NCI-H345 (cell line): ENCODE results near the gene B3GNT5.
A peak's percentile ranks its signal among the peaks of the same experiment; 100 is the strongest.

Experiments
- DNase-seq: peaks from one replicate; lab custom pipeline; 2025; lab: John Stamatoyannopoulos, UW

Gene B3GNT5, protein sequence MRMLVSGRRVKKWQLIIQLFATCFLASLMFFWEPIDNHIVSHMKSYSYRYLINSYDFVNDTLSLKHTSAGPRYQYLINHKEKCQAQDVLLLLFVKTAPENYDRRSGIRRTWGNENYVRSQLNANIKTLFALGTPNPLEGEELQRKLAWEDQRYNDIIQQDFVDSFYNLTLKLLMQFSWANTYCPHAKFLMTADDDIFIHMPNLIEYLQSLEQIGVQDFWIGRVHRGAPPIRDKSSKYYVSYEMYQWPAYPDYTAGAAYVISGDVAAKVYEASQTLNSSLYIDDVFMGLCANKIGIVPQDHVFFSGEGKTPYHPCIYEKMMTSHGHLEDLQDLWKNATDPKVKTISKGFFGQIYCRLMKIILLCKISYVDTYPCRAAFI

DNA sequence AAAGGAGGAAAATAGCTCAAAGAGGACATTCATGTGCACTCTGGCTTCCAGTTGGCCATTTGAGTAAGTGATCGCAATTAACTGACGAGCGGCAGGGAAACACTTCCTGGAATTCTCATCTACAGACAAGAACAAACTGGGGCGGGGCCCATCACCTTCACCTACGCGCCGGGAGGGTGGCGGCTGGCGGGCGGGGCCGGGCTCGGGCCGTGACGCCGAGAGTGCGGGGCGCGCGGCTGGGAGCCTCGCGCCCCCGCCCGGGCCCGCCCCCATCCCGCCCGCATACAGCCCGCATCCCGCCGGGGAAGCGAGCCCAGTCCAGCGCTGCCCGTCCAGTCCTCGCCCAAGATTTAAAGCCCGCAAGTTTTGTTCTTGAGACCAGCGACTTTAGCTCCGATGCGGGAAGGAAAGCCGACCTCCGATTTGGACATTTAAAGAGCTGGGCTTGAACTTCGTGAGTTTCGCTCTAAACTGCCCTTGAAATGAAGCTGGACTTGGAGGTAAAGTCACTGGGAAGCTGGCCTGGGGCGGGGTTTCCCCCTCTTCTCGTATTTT, at the start of gene B3GNT5:
TSS of gene B3GNT5 (plus strand) at position 281 of the 555 bp plus-strand sequence. CDS start 16,546 bp downstream, outside the sequence.
- peak; percentile 89 for DNase-seq

DNA sequence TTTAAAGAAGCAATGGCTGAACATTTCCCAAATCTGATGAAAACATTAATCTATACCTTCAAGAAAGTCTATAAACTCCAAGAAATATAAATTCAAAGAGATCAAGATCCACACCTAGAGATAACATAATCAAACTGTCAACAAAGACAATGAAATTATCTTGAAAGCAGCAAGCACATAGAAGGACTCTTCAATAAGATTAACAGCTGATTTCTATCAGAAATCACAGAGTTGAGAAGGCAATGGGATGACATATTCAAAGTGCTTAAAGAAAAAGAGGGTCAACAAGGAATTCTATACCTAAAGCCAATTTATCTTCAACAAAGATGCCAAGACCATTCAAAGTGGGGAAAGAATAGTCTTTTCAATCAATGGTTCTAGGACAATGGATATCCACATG, 49.4 kb upstream of the B3GNT5 start:
- no peak for DNase-seq

DNA sequence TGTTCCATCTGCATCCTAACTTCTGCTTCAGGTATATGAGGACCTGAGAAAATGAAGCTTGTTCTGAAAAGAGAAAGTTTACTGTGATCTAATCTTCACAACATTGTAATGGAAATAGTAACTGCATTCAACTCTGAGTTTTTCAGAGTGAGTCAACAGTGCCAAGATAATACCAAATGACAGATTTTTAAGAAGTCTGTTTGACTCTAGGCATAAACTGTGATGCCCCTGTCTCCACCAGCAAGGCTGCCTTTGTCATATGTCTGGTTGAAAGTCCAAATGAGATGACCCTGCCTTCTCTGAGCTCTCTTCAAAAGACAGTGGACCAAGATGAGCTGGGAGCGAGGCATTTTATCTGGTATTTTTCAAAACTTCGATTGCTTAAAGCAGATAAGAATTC, 44.8 kb upstream of the B3GNT5 start:
- no peak for DNase-seq

DNA sequence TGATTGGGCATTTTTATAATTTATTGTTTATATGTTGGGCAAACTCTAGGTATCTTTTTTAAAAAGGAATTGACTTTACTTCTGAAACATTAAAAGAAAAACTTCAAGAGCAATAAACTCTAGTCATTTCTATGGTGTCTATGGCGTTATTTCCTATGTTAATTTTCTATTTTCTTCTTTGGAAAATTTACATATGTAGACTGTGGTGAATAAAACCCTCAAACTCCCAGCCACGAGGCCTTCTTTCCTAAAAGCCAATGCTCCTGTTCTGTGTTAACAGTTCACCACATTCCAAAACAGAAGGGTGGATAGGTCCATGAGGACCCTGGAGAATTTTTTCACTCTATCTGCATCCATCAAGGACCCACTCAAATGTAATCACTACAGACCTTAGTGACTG, 44.3 kb upstream of the B3GNT5 start:
- no peak for DNase-seq

DNA sequence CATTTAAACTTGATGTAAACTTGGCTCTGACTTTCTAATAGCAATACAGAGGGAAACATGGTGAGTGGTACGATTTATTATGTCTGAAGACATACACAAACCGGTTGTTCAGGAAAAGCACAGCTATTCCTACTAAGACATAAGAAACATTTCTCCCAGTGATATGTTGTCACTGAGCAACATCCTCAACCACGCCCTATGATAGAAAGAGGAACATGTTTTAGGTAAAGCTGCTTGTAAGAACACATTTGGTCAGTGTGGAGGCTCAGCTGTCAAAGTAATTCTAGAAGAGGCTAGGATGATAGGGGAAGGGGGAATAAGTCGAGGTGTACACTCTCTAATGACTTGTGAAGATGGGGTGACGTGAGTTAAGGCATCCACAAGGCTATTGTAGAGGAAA, 42.7 kb upstream of the B3GNT5 start:
- DNase-seq, result no peak

DNA sequence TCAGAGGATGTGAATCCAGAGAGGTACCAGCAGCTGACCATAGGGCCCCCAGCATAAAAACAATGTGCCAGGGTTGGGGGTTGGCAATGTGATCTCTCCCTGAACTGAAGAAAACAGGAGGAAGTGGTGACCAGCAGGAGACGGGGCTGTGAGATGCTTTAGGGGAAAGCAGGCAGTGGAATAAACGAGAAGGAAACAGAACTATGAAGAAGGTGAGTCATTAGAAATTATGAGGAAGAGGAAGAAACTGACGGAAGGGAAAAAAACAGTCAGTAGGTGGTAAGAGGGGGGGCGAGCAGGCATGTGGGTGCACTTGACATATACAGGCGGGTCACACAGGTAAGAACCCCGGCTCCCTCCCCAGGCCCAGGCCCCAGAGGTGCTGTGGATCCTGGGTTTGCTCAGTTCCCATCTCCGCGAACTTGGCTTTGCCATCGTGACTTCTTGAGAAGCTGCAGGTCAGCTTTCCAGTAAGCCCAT, 42.2 kb upstream of the B3GNT5 start:
- no peak for DNase-seq

DNA sequence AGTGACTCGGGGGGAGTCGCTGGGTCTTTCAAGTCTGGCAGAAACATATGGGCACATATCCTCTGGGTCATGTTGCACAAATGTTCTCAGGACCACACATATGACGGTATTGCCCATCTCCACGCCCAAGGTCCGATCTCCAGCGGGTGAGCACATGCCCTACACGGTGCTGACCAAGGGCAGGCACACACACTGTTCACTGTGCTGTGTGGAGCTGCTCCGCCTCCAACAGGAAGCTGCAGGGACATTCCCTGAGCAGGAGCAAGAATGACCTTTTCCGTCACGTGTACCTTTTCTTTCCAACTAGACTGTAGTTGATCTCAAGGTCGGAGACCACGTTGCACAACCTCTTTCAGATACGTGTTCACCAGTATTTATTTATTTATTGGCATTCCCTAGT, 41.7 kb upstream of the B3GNT5 start:
- DNase-seq, result no peak

DNA sequence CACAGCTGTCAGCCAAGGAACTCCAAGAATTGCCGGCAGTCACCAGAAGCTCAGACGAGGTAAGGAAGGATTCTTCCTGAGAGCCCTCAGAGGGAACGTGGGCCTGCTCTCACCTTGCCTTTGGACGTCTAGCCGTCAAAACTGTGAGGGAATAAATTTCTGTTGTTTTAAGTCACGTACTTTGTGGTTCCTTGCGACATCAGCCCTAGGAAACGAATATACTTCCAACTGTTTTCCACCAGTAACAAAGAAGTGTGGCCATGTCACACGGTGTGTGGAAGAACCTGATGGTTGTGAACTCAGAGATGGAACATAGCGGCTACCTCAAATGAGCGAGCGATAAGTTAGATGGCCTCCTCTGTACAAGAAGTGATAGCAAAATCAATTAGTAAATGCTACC, 41.0 kb upstream of the B3GNT5 start:
- DNase-seq, result no peak

DNA sequence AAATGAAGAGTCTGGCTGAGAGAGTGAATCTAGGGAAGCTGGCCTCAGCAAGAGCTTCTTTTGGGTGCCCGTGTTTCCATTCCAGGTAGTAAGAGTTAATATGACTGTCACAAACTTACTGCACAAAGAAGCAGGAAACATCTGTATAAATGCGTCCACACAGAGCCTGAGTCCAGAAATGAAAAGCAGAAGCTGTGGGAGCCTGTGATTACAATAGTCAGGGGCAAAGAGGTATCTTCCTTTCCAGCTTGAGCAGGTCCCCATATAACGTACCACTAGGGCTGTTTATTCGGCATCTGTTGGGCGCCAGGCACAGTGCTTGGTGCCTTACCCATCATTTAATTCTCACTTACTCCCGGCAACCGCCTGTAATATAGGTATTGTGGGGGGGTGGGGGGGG, 40.5 kb upstream of the B3GNT5 start:
- DNase-seq, result no peak

DNA sequence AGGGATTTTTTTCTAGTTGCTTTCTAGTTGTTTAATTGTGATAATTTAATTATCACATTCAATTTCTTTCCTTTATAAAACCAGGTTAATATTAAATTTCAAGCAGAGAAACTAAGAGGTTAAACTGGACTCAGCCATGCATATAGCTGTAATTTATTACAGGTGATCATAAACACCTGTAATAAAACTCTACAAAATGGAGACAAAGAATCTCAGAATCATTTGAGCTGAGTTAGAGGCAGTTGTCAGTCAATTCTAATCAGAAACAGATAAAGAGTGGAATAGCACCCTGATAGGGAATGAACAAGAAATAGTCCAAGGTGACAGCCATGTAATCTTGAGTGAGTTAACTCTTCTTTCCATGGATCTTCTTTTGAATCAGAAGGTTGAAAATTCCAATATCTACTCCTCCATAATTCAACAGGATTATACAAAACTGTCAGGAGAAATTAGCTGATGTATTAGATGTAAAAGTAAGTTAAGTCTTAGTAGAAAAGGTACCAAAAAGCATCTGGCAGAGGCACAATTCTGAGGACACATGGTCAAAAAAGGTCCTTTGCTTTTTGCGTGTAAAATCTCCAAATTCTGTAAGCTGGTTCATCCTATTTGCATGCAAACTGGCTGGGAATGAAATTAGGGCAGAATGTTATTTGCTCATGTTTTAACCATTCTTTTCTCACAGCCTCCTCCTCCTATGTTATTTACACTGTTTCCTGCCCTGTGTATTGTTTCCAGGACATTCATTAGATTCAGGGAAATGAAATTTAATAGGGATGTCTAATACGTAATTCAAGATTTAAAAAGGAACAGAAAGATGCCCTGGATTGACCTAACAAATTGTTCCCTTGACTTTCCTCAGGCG, 39.4 kb upstream of the B3GNT5 start:
- no peak for DNase-seq

DNA sequence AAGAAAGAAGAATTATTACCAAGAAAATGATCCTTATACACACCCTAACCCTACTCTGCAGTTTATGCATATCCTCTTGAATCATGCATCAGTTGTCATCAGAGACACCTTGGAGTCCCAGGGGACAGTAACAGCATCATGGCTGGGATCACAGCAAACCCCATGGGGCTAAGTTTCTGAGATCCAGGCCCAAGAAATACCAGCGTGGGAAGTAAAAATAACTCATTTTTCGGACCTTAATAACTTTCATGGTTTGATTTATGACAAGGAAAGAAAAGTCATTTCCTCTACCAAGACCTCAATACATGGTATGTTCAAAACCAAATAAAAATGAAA, 38.8 kb upstream of the B3GNT5 start:
- no peak for DNase-seq

DNA sequence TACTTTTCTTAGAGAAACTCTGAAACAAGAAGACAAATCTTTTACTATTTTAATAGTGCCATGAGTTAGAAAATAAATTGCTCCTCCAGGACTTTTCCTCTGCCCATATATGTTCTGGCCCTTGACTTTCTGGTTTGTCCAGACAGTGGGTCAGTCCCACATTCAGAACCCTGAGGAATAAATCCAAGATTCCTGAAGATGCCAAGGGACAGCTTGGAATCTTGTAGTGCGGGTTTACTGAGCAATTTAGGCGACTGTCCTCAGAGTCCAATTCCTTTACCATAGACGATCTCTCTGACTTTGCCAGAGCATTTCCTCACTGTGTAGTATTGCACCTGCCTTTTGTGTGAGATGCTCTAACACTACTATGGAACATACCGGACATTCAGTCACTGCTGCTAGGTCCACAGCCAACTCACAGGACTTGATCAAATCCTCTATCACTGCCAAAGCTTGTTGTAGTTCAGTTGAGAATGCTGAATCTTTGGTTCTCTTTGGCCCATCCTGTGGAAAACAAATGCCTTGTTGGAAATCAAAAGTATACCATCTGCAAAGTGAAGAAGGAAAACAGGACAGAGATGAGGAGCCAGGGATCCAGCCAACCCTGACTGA, 37.4 kb upstream of the B3GNT5 start:
- DNase-seq, result no peak

DNA sequence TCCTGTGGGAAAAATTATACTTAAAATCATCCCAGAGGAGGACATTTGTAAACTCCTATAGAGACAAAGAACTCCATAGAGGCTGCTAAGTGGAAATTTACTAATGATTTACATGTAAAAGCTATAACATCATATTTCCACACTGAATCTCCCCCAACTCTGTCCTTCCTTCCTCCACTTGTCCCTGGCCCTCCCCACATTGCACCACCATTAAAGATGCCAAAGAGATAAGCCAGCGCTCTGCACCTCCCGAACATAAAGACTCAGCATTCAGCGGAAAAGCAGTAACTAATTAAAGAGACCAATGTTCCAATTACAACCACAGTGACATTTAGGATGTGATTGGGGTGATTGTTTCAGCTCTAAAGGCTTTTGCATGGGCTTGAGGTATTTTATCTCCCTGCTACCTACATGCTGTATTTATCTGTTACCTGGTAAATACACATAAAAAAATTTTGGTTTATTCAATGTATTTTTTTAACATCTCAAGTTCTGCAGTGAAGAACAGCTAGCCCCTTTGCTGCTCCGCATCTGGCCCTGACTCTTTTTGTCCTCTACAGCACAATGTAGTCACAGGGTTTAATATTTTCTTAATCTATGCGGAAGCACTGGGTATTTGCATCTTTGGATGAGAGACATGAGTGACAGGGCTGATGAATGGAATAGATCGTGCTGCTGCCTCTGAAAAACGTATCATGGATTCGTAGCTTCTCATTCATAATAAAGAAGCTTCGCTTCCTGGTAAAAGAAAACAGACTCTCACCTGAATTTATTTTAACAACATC, 35.3 kb upstream of the B3GNT5 start:
- DNase-seq, result no peak

DNA sequence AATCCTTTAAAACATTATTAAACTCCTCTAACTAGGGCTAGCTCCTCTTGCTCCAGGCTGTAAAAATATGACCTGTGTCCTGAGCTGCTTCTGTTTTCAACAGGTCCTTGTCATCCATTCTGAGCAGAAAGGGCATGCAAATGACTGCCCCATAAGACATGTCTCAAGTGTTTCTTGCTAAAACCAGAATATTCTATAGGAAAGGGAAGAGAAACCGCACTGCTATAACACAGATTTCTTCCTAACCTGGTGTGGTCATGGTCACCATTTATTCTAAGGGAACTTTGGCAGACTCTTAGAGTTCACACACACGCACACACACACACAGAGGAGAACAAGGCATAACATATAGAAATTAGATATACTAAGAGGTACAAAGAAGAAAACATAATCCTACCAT, 34.2 kb upstream of the B3GNT5 start:
- DNase-seq, result no peak

DNA sequence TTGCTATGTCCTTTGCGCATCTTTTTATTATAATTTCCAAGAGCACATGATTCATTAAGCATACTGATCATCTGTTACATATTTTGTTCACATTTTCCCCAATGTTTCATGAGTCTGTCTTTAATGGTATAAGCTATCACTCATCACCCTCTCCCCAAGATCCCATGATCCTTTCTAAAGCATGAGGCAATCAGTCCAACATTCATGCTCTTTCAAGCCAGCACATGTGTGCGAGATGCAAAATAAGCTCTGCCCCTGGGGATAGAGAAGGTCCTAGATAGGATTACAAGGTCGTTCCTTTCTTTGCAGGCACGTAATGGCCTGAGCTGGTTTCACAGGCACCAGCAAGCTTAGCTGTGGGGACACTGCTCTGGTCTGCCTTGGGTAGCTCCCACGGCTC, 32.2 kb upstream of the B3GNT5 start:
- DNase-seq, result no peak

DNA sequence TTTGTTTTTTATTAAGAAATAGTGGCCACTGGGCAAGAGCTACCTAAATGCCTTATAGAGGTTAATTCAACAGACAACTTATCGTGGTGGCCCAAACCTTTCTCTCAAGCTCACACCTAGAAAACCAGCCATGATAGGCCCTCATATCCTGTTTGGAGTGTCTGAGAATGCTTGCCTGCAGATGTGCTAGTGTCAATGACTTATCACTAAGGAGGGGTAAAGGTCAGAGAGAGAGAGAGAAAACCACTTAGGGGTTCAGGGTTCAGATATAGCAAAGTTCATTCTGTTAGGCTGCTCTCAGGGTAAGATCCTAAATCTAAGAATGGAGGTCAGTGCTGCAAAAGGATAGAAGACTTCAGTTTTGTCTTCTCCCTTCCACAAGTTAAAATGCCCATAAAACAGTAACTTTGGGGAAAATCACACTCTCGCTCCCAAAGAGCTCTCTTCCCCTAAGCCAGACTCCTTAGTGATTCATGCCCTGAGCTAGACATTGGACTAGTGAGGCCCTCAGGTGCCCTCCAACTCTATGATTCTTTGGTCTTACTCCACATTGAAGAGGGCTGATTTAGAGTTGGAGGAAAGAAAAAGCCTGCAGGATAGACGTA, 30.3 kb upstream of the B3GNT5 start:
- no peak for DNase-seq

DNA sequence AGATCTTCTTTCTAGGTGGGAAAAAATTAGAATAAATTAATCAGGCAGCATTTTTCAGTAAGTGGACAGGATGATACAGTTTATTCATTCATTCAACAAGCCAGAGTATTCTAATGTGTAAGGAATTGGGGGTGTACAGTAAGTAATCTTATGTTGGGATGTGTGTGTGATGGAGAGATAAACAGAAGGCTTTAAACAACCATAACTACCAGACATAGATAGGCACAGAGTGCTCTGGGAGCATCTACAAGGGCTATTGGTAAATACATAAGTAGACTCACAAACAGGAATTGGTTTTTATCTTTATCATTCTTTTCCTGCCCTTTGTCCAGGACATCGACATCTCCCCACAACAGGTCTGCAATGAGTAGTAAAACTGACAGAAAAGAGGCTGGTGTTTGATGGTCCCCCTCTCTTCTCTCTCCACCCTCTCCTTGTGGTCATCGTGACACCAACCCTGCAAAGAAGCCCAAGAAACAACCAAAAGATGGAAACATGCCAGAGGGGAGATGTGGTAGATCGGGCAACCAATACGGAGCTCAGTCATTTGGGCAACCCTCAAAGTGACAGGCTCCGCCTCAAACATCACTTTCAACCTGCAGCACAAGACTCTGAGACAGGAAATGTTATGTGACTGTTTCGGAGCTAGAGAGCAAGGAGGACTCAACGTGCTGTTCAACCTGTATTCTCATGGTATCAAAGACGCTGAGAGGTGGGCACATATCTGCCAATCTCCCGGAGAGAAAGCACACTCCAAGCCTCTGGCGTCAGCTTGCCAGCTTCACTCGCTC, 28.7 kb upstream of the B3GNT5 start:
- no peak for DNase-seq

DNA sequence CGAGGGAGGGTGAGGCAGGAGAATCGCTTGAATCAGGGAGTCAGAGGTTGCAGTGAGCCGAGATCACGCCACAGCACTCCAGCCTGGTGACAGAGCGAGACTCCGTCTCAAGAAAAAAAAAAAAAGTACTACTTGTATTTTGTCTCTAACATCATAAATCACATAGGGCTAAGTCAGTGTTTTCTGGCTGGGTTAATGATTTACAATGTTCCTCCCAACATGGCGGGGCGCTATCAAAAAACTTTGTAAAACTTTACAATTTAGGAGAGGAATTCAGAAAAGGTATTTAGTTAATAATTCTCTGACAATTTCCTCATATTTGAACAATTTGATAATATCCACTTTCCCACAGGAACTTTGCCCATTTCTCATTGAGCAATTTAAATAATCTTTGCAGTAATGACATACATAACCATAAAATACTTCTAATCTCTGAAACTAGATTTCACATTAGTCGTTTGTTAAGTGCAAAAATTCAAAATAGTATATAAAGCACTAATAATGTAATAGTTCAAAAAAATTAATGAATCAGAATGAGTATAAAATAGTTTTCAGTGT, 26.6 kb upstream of the B3GNT5 start:
- no peak for DNase-seq

DNA sequence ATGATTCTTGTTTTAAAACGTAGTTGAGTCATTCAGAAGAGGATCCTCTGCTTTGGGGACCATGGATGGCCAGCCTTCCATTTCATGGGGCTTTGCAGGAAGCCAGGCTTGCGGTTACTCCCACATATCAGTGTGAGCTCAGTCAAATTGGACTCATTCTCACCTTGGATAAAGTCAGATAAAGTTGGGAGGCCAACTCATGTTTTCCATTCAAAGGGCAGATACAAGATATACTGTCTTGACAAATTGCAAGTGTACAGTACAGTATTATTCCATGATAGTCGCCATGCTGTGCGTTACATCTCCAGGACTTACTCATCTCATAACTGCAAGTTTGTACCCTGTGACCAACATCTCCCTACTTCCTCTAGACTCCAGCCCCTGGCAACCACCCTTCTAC, 25.5 kb upstream of the B3GNT5 start:
- no peak for DNase-seq

DNA sequence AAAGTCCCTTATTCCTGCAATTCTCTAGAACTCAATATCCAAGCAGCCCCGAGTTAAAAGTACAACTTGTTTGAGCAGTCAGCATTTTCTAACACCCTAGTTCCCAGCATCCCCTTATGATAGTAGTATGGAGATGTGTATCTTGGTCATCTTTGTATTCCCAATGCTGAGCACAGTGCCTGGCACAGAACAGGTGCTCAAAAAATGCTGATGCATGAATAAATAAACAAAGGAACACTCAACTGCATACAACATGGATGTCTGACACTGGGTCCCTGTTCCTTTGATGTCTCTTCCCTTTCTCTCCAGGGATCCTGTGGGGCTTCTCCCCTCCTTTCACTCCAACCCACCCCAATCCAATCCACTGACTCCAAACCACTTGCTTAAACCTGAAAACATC, 23.9 kb upstream of the B3GNT5 start:
- no peak for DNase-seq
